GM15510 (cell line): Measurements from ENCODE around the gene HTR3B.

Experiments
- POLR2A ChIP-seq: IDR thresholded peaks from 3 replicates; pipeline ENCODE4 v1.6.1; 2011; ENCODE audit warnings: borderline replicate concordance; ENCODE audit not compliant: insufficient read length; ENCODE audit errors: extremely low read depth

Gene HTR3B

DNA sequence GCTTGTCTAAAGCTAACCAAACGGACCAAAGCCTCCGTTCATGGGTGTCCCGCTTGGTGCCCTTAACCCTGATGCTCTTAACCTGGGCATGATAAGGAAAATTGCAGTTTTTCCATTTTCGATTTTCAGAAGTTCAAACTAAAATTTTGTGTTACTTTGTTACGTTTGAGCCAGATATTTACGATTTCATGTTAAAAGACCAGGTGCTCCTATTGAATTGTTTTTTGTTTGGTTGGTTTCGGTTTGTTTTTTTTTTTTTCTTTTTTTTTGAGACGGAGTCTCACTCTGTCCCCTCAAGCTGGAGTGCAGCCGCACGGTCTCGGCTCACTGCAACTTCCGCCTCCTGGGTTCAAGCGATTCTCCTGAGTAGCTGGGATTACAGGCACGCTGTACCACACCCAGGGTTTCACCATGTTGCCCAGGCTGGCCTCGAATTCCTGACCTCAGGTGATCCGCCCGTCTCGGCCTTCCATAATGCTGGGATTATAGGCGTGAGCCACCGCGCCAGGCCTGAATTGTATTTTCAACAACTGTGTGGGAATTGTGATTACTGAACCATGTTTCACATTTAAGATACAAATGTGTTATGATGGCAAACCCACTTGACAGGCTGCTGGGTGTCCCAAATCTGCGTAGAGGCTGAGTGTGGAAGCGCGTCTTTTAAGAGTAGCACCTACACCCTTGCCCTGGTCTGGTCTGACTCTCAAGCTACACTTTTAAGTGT lies 28.4 kb upstream of the HTR3B start:
- no peak for TF ChIP-seq POLR2A

DNA sequence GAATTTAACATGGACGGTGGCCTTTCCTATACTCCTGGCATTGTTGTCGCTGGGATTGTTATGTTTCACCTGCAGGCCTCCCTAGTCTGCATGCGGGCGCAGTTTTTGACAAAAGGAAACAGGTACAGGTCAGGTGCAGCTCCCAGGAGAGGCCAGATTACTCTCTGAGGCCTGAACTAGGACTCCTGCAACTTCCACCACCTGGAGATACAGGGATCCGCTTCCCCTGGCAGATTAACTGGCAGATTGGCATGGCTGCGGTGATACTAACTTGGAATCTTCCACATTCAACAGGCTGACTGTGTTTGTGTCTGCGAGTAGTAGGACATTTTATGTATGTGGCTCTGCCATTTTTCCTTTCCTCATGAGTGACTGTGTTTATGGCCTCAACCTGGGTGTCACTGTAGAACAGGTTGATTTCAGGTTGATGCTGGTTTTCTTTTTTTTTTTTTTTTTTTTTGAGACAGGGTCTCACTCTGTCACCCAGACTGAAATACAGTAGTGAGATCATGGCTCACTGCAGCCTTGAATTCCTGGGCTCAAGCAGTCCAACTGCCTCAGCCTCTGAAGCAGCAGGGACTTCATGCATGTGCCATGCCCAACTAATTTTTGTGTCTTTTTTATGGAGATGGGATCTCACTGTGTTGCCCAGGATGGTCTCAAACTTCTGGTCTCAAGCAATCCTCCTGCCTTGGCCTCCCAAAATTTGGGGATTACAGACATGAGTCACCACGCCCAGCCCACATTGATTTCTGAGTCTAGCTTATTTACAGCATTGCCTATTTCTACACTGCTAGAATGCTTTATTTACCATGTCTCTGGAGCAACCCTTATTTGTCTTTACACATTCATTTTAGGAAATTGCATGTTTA lies 27.6 kb upstream of the HTR3B start:
- no peak for TF ChIP-seq POLR2A

DNA sequence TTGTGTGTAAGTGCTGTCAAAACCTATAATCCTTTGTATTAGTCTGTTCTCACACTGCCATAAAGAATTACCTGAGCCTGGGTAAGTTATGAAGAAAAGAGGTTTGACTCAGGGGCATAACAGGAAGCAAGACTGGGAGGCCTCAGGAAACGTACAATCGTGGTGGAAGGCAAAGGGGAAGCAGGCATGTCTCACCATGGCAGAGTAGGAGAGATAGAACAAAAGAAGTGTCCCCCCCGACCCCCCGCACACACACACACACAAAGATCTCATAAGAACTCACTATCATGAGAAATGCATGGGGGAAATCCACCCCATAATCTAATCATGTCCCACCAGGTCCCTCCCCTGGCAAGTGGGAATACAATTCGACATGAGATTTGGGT lies 26.9 kb upstream of the HTR3B start:
- TF ChIP-seq POLR2A = no peak

DNA sequence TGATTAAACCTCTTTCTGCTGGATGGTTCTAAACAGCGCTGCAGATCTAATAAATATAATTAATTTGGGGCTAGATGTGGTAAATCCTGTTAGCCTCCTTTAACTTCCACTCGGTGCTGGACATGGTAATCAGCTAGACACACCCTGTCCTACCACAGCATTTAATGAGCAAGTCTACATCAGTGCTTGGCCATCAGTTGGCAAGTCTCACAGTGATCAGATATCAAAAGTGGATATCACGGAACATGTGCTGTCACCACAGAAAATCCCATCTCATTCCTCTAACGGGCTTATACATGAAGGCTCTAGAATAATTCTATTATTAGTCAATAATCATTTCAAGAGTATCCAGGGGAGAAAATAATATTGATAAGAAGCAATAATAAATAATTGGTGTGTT lies 23.6 kb upstream of the HTR3B start:
- no peak for TF ChIP-seq POLR2A

DNA sequence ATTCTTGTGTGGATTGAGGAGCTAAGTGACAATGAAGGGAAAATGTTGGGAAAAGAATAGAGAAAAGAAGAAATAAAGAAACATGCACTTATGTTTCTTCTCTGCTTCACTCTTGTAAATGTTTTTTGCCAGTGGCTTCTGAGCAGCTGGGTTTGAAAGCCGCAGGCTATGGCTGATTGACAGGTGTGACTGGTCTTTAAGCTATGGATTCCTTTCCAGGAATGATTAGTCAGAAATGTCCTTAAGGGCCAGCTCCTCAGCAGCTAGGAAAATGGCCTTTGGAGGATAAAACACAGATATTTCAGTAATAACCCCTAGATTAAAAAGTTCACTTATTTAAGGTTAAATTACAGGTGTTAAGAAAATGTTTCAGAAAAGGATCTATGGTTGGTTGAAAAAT lies 22.7 kb upstream of the HTR3B start:
- TF ChIP-seq POLR2A = no peak

DNA sequence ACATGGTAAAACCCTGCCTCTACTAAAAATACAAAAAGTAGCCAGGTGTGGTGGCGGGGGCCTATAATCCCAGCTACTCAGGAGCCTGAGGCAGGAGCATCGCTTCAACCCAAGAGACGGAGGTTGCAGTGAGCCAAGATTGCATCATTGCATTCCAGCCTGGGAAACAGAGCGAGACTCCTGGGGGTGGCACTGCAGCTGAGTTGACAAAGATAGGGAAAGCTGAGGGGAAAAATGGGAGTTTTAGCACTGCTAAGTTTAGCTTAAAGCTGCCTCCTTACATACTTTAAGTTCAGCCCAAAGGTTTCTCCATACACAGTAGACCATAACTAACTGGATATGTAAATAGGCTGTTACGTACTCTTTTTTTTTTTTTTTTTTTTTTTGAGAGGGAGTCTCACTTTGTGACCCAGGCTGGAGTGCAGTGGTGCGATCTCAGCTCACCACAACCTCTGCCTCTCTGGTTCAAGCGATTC lies 20.2 kb upstream of the HTR3B start:
- TF ChIP-seq POLR2A = no peak

DNA sequence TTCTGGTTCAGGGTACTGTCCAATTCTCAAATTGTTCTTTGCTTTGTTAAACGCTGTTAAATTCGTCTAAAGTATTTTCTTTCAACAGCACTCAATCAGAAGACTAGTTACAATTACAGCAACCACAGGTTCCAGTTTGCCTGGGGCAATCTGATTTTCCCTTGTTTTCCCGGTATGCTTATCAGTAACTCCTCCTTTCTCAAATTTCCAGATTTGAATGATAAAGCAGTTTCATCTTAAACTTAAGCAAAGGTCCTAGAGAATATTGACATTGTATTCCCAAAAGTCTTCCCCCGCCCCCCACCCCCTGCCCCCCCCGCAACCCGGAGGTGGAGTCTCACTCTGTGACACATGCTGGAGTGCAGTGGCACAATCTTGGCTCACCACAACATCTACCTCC lies 18.7 kb upstream of the HTR3B start:
- no peak for TF ChIP-seq POLR2A

DNA sequence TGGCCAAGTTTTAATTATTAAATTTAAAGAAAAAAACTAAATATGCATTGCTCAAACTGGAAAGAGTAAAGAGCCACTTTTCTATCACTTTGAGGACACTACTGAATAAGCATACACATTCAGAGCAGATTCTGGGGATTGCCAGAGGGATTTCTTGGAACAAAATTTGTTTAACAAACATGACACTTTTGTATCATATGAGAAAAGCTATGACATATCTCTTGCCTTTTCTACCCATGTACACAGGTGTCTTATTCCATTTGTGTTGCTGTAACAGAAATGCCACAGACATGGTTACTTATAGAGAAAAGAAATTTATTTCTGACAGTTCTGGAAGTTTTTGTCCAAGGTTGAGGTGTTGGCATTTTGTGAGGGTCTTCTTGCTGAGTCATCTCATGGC lies 15.7 kb upstream of the HTR3B start:
- no peak for TF ChIP-seq POLR2A

DNA sequence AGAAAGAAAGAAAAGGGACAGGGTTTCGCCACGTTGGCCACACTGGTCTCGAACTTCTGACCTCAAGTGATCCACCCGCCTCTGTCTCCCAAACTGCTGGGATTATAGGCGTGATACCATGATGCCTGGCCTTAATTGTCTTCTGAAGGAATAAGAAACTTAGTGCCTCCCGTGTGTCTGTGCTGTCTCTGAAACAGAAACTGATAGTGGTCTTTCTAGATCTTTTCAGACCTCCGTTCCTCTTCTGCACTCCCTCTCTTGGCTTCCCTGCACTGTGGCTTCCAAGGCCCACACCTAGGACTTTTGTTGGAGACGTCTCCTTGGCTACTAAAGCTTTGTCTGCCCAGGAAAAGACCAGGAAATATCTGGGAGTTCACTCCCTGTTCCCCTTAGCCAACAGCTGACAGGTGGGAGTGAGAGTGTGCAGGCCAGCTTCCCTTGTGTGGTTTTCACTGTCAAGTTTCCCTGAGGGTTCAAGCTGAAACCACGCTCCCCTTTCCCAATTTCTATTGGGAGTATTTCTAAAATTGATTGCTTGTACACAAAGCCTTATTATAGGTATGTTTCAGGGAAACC lies 10.1 kb upstream of the HTR3B start:
- TF ChIP-seq POLR2A = no peak

DNA sequence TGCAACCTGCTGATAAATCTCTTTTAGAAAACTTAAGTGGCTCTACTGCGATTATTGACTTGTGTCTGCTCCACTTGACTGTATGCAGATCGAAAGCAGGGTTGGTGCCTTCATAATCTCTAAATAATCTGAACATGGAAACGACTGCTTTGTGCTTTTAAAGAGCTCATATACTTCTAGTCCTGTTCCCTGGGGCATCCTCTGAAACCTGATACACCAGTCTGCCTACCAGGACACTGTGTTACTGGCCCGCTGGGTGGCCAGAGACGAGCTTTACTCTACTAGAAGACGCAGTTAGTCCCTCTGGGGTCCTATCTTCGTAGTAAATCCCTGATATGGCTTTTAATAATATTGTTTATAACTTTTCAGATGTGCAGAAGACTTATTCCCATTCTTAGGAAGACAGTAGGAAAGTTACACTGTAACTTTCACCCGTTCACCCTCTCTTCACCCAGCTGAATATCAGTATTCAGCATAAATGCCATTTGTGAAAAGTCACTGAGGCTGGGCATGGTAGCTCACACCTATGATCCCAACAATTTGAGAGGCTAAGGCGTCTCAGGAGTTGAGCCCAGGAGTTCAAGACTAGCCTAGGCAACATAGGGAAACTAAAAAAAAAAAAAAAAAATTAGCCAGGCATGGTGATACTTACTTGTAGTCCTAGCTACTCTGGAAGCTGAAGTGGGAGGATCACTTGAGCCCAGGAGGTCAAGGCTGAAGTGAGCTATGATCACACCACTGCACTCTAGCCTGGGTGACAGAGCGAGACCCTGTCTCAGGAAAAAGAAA lies 9.0 kb upstream of the HTR3B start:
- no peak for TF ChIP-seq POLR2A

DNA sequence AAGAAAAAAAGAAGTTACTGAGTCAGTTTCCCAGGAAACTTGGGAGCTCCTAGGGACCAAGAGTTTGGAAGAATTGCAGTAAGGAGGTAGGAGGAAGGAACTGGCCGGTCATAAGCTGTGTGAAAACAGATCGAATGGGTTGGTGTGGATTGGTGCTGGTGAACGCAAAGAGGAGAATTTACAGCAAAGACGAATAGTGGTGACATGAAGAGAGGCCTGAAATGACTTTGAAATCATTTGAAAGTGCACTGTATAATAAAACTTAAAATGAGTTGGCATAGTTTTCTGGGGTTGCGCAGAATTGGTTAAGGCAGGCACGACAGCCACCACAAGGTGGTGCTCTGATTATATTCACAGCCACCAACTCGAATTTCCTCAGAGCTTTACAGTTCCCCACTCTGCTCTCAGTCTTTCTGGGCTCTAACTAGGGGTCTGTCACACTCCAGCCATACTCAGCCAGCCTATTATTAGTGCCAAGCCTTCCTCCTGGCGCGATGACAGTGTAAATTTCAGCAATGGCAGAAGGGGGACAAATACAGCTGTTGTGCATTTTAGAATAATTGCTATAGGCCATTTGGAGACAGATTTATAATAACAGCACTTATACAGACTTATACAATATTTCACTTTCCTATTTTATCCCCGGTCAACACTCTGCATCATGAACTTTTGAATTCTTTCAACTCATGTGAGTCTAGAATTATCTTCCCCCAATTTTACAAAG lies 8.3 kb upstream of the HTR3B start:
- TF ChIP-seq POLR2A = no peak

DNA sequence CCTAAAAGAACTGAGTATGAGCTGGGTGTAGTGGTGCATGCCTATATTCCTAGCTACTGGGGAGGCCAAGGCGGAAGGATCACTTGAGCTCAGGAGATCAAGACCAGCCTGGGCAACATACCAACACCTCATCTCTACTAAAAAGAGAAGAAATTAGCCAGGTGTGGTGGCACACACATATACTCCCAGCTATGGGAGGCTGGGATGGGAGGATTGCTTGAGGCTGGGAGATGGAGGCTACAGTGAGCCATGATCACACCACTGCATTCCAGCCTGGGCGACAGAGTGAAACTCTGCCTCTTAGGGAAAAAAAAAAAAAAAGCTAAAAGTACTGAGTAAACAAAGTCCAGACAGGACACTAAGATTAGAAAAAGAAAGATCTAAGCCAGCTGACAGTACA lies 3.5 kb upstream of the HTR3B start:
- TF ChIP-seq POLR2A = no peak

DNA sequence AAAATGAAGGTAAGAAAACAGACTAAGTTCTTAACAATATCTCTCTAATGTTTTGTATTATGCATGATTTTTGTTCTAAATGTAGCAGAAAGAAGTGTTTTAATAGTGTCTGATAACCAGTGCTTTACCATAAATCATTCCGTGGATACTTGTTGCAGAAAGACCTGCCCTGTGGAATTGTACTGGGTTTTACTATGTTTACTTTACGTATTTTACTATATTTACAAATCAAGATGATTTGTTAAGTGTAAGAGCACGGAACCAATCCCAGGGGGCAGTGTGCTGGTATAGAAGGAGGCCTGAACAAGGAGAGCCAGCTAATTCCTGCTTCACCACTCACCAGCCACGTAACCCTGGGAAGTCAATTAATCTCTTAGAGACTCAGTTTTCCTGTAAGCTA lies 1.4 kb downstream of the HTR3B start:
- no peak for TF ChIP-seq POLR2A

DNA sequence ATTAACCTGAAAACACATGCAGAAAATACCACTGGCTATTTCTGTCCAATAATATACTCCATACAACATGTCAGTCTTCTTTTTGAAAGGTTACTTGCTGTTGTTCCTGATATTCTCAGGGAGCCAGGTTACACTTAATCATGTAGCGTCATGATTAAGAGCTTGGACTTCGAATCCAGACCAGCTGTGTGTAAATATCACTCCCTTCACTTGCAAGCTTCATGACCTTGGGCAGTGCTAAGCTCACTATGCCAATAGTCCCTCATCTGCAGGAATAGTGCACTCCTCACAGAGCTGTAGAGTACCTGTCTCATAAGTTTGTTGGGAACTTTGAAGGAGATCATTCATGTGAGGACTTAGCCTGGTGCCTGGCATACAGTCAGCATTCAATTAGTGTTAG lies 1.9 kb downstream of the HTR3B start:
- no peak for TF ChIP-seq POLR2A
